ENCODE data around the gene UNC5C.

The UNC5C gene

GRCh38 chr4:95360906-95361695 is 187.7 kb downstream of the UNC5C start:
- no peaks in the 10 kb centered on the region for H3K27me3 ChIP-seq (ENCODE audit: insufficient read depth, low read length, poor library complexity)
- no peaks in the 10 kb centered on the region for H3K79me2 ChIP-seq (ENCODE audit: control insufficient read depth, insufficient read depth, low read length)
- no peaks in the 10 kb centered on the region for H3K36me3 ChIP-seq (ENCODE audit: control insufficient read depth, insufficient read depth, low read length)
- H3K18ac ChIP-seq (ENCODE audit: low read length), result no peak overlapping the region
- no peak overlapping the region for H2BK5ac ChIP-seq (ENCODE audit: low read length)
- no peak overlapping the region for H2BK120ac ChIP-seq (ENCODE audit: low read depth, low read length)
- no peak overlapping the region for H3K27ac ChIP-seq (ENCODE audit: low read depth, low read length)
- H2BK15ac ChIP-seq (replicated peaks; ENCODE audit: low read depth), result no peak overlapping the region
- H3K9ac ChIP-seq (ENCODE audit: low read length), result no peak overlapping the region
- H4K8ac ChIP-seq (ENCODE audit: low read depth, low read length), result no peak overlapping the region
- no peak overlapping the region for H4K5ac ChIP-seq (ENCODE audit: low read length)
- DNase-seq, result no peak
- H3K23ac ChIP-seq (ENCODE audit: low read length), result no peak overlapping the region
- whole genome bisulfite sequencing (ENCODE audit: extremely low coverage, insufficient coverage, low lambda C conversion rate), result no CpG with 5 or more reads among the region's 7 CpGs
- no peaks in the 10 kb centered on the region for H3K79me1 ChIP-seq (ENCODE audit: low read length)
- H3K4me3 ChIP-seq (ENCODE audit: low read length), result no peak overlapping the region
- no peak overlapping the region for H2AK5ac ChIP-seq (ENCODE audit: low read length)
- no peaks in the 10 kb centered on the region for H3K4me1 ChIP-seq (ENCODE audit: control insufficient read depth, low read depth, low read length)
- H3K4me2 ChIP-seq (ENCODE audit: low read length), result no peak overlapping the region
- H3K4ac ChIP-seq (ENCODE audit: low read depth, low read length), result no peak overlapping the region
- H3K56ac ChIP-seq (ENCODE audit: low read length), result no peak overlapping the region

GRCh38 chr4:95360256-95360903 is 188.4 kb downstream of the UNC5C start:
- Histone ChIP-seq H4K8ac (ENCODE audit: low read depth, low read length) (no peak overlapping the region), H3K18ac (ENCODE audit: low read length) (no peak overlapping the region)

DNA sequence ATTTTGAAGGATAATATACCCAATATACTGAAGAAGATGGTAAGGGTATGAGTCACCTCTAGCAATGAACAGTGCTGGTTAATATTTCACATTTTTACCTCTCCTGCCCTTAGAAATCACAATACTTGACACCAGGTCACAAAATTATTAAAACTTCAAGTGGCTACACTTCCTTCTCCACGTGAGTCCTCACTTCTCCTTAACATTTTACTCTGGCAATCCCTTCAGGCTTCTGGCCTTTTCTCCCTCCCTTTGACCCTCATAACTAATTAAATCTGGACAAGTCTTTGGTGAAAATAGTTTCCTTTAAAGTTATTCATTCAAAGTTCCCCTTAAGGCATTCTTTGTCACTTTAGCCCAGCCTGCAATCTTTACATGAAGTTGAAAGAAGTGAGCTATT is 190.4 kb downstream of the UNC5C start:
- H4K5ac ChIP-seq (ENCODE audit: low read length), result no peak overlapping the region
- no peaks in the 10 kb centered on the region for H3K27me3 ChIP-seq (ENCODE audit: insufficient read depth, low read length, poor library complexity)
- no peak overlapping the region for H2BK5ac ChIP-seq (ENCODE audit: low read length)
- no peak overlapping the region for H3K56ac ChIP-seq (ENCODE audit: low read length)
- H3K4ac ChIP-seq (ENCODE audit: low read depth, low read length), result no peak overlapping the region
- no peak overlapping the region for H4K8ac ChIP-seq (ENCODE audit: low read depth, low read length)
- H2BK15ac ChIP-seq (replicated peaks; ENCODE audit: low read depth), result no peak overlapping the region
- H3K36me3 ChIP-seq (ENCODE audit: control insufficient read depth, insufficient read depth, low read length), result no peaks in the 10 kb centered on the region
- H3K4me2 ChIP-seq (ENCODE audit: low read length), result no peak overlapping the region
- no CpG with 5 or more reads among the region's 1 CpG for WGBS (ENCODE audit: extremely low coverage, insufficient coverage, low lambda C conversion rate)
- H3K4me1 ChIP-seq (ENCODE audit: control insufficient read depth, low read depth, low read length), result no peaks in the 10 kb centered on the region
- H3K18ac ChIP-seq (ENCODE audit: low read length), result no peak overlapping the region
- DNase-seq, result no peak
- H3K79me2 ChIP-seq (ENCODE audit: control insufficient read depth, insufficient read depth, low read length), result no peaks in the 10 kb centered on the region
- H3K23ac ChIP-seq (ENCODE audit: low read length), result no peak overlapping the region
- H2BK120ac ChIP-seq (ENCODE audit: low read depth, low read length), result no peak overlapping the region
- no peak overlapping the region for H3K4me3 ChIP-seq (ENCODE audit: low read length)
- H2AK5ac ChIP-seq (ENCODE audit: low read length), result no peak overlapping the region
- H3K27ac ChIP-seq (ENCODE audit: low read depth, low read length), result no peak overlapping the region
- H3K9ac ChIP-seq (ENCODE audit: low read length), result no peak overlapping the region
- H3K79me1 ChIP-seq (ENCODE audit: low read length), result no peaks in the 10 kb centered on the region

More at GRCh38 chr4:95360256-95360903, 188.4 kb downstream of the UNC5C start:
- Histone ChIP-seq H4K5ac (ENCODE audit: low read length) (no peak overlapping the region), H3K79me2 (ENCODE audit: control insufficient read depth, insufficient read depth, low read length) (no peaks in the 10 kb centered on the region), H2BK15ac (replicated peaks; ENCODE audit: low read depth) (no peak overlapping the region), H2BK5ac (ENCODE audit: low read length) (no peak overlapping the region), H2BK120ac (ENCODE audit: low read depth, low read length) (no peak overlapping the region), H3K27ac (ENCODE audit: low read depth, low read length) (no peak overlapping the region), H3K4me3 (ENCODE audit: low read length) (no peak overlapping the region), H2AK5ac (ENCODE audit: low read length) (no peak overlapping the region), H3K4ac (ENCODE audit: low read depth, low read length) (no peak overlapping the region), H3K56ac (ENCODE audit: low read length) (no peak overlapping the region), H3K36me3 (ENCODE audit: control insufficient read depth, insufficient read depth, low read length) (no peaks in the 10 kb centered on the region), H3K79me1 (ENCODE audit: low read length) (no peaks in the 10 kb centered on the region), H3K4me1 (ENCODE audit: control insufficient read depth, low read depth, low read length) (no peaks in the 10 kb centered on the region), H3K27me3 (ENCODE audit: insufficient read depth, low read length, poor library complexity) (no peaks in the 10 kb centered on the region), H3K4me2 (ENCODE audit: low read length) (no peak overlapping the region), H3K9ac (ENCODE audit: low read length) (no peak overlapping the region), H3K23ac (ENCODE audit: low read length) (no peak overlapping the region)
- no CpG with 5 or more reads among the region's 3 CpGs for WGBS (ENCODE audit: extremely low coverage, insufficient coverage, low lambda C conversion rate)
- no peak for DNase-seq

DNA sequence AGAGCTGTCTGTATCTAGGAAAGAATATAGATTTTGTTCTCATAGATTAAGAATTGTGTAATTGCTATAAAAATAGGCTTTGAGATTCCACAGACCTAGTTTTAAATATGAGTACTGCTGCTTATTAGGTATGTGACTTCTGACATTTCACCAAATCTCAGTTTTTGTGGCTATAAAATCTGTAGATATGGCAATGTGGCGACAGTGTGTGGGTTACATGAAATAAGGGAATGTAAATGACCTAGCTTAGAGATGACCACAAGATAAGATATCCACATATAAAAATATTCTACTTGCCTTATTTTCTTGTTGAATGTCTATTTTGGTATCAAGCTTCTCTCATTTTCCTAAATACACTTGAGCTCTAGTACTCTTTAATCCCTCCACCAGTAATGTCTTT is 193.8 kb downstream of the UNC5C start:
- Histone ChIP-seq H4K5ac (ENCODE audit: low read length) (no peak overlapping the region), H3K4me2 (ENCODE audit: low read length) (no peak overlapping the region), H3K4me1 (ENCODE audit: control insufficient read depth, low read depth, low read length) (no peaks in the 10 kb centered on the region), H4K8ac (ENCODE audit: low read depth, low read length) (no peak overlapping the region), H3K4me3 (ENCODE audit: low read length) (no peak overlapping the region), H3K18ac (ENCODE audit: low read length) (no peak overlapping the region), H2AK5ac (ENCODE audit: low read length) (no peak overlapping the region), H3K36me3 (ENCODE audit: control insufficient read depth, insufficient read depth, low read length) (no peaks in the 10 kb centered on the region), H3K56ac (ENCODE audit: low read length) (no peak overlapping the region), H3K9ac (ENCODE audit: low read length) (no peak overlapping the region), H3K27me3 (ENCODE audit: insufficient read depth, low read length, poor library complexity) (no peaks in the 10 kb centered on the region), H2BK120ac (ENCODE audit: low read depth, low read length) (no peak overlapping the region), H2BK15ac (replicated peaks; ENCODE audit: low read depth) (no peak overlapping the region), H3K4ac (ENCODE audit: low read depth, low read length) (no peak overlapping the region), H3K79me1 (ENCODE audit: low read length) (no peaks in the 10 kb centered on the region), H3K79me2 (ENCODE audit: control insufficient read depth, insufficient read depth, low read length) (no peaks in the 10 kb centered on the region), H2BK5ac (ENCODE audit: low read length) (no peak overlapping the region), H3K27ac (ENCODE audit: low read depth, low read length) (no peak overlapping the region), H3K23ac (ENCODE audit: low read length) (no peak overlapping the region)
- no peak for DNase-seq
- no CpG with 5 or more reads among the region's 1 CpG for WGBS (ENCODE audit: extremely low coverage, insufficient coverage, low lambda C conversion rate)

DNA sequence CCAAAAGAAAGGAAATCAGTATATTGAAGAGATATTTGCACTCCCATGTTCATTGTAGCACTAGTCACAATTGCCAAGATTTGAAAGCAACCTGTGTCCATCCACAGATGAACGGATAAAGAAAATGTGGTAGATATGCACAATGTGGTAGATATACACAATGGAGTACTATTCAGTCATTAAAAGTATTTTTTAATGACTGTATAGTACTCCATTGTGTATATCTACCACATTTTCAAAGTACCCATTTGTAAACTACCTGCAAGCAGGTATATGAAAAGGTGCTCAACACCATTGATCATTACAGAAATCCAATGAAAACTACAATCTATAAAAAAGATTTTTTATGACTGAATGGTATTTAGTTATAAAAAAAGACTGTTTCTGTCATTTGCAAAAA is 200.4 kb downstream of the UNC5C start:
- Histone ChIP-seq H2BK5ac (ENCODE audit: low read length) (no peak overlapping the region), H4K5ac (ENCODE audit: low read length) (no peak overlapping the region), H3K23ac (ENCODE audit: low read length) (no peak overlapping the region), H3K18ac (ENCODE audit: low read length) (no peak overlapping the region), H3K9ac (ENCODE audit: low read length) (no peak overlapping the region), H2BK15ac (replicated peaks; ENCODE audit: low read depth) (no peak overlapping the region), H3K79me2 (ENCODE audit: control insufficient read depth, insufficient read depth, low read length) (no peaks in the 10 kb centered on the region), H3K4ac (ENCODE audit: low read depth, low read length) (no peak overlapping the region), H3K4me1 (ENCODE audit: control insufficient read depth, low read depth, low read length) (no peaks in the 10 kb centered on the region), H3K36me3 (ENCODE audit: control insufficient read depth, insufficient read depth, low read length) (no peaks in the 10 kb centered on the region), H3K79me1 (ENCODE audit: low read length) (no peaks in the 10 kb centered on the region), H3K4me2 (ENCODE audit: low read length) (no peak overlapping the region), H2BK120ac (ENCODE audit: low read depth, low read length) (no peak overlapping the region), H2AK5ac (ENCODE audit: low read length) (no peak overlapping the region), H4K8ac (ENCODE audit: low read depth, low read length) (no peak overlapping the region), H3K27ac (ENCODE audit: low read depth, low read length) (no peak overlapping the region), H3K4me3 (ENCODE audit: low read length) (no peak overlapping the region), H3K27me3 (ENCODE audit: insufficient read depth, low read length, poor library complexity) (no peaks in the 10 kb centered on the region), H3K56ac (ENCODE audit: low read length) (no peak overlapping the region)
- no CpG with 5 or more reads among the region's 1 CpG for whole genome bisulfite sequencing (ENCODE audit: extremely low coverage, insufficient coverage, low lambda C conversion rate)
- no peak for DNase-seq

Measured in mesendoderm (in vitro differentiated cells).